Inflammatory macrophage treated with lipopolysaccharide for 1 hour (primary cell): ENCODE results near the gene SLC6A9.
A peak's percentile ranks its signal among the peaks of the same experiment; 100 is the strongest.

Experiments
- DNase-seq, 2 donors: peaks; one replicate each; pipeline ENCODE4 v3.0.0-alpha.2; 2020 to 2022

The SLC6A9 gene

GRCh38 chr1:44047131-44047530 lies 15.9 kb upstream of the SLC6A9 start:
- no peak for DNase-seq

- DNase-seq, result no peak
These were observed 13.8 kb upstream of the SLC6A9 start for GRCh38 chr1:44045064-44045463.

GRCh38 chr1:44044071-44044801 lies 13.0 kb upstream of the SLC6A9 start:
- DNase-seq, result no peak

- DNase-seq, result no peak
These were observed 12.2 kb upstream of the SLC6A9 start for GRCh38 chr1:44043176-44044070.

GRCh38 chr1:44040846-44041245 lies 9.6 kb upstream of the SLC6A9 start:
- peak in 1 of 2 donors; percentile 10 for DNase-seq

- peak in 1 of 2 donors; percentile 12 for DNase-seq
These were observed 9.2 kb upstream of the SLC6A9 start for GRCh38 chr1:44040418-44040817.

GRCh38 chr1:44038876-44039657 lies 7.8 kb upstream of the SLC6A9 start:
- no peak for DNase-seq

GRCh38 chr1:44037154-44037553 lies 5.9 kb upstream of the SLC6A9 start:
- DNase-seq, result no peak

GRCh38 chr1:44036409-44037139 lies 5.3 kb upstream of the SLC6A9 start:
- peak; percentile 52 to 84 for DNase-seq

GRCh38 chr1:44035726-44036408 lies 4.6 kb upstream of the SLC6A9 start:
- DNase-seq, result no peak

GRCh38 chr1:44034976-44035716 lies 3.9 kb upstream of the SLC6A9 start:
- no peak for DNase-seq

- DNase-seq, result no peak
These were observed 3.2 kb upstream of the SLC6A9 start for GRCh38 chr1:44034423-44034822.

GRCh38 chr1:44033756-44034155 lies 2.5 kb upstream of the SLC6A9 start:
- no peak for DNase-seq

- DNase-seq, result no peak
These were observed 1.8 kb upstream of the SLC6A9 start for GRCh38 chr1:44033041-44033575.

GRCh38 chr1:44032170-44032790 lies 1.0 kb upstream of the SLC6A9 start:
- no peak for DNase-seq

GRCh38 chr1:44030605-44031251 lies 534 bp downstream of the SLC6A9 start:
- DNase-seq, result no peak

- peak; percentile 81 to 88 for DNase-seq
These were observed 1.2 kb downstream of the SLC6A9 start for GRCh38 chr1:44029911-44030604.

- DNase-seq, result no peak
These were observed 1.9 kb downstream of the SLC6A9 start for GRCh38 chr1:44029260-44029910.

GRCh38 chr1:44027320-44027719 lies 3.9 kb downstream of the SLC6A9 start:
- no peak for DNase-seq
